ENCODE results near the gene TRIP6. TPM values are rescaled to one million over a fixed set of nuclear protein-coding genes. Genes with fewer than 3 reads are reported as not detected.

The TRIP6 gene
- total RNA-seq, 1 experiment from 2014 or later = 3.2 TPM

DNA sequence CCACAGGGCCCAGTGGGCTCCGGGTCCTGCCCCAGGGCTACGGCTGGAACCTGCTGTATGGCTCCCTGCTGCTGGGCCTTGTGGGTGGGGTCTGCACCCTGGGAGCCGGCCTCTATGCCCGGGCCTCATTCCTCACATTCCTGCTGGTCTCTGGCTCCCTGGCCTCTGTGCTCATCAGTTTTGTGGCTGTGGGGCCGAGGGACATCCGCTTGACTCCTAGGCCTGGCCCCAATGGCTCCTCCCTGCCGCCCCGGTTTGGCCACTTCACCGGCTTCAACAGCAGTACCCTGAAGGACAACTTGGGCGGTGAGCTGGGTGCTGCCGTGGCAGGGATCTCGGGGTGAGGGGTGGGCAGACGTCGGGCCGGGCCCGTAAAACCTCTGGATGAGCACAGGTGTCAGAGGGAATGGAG lies 10.3 kb upstream of the TRIP6 start:
- in situ Hi-C loops (cut with HindIII; ENCODE audit: low pct_unique_long_range_greater_than_20kb, low sequenced_read_pairs) = no loop called here
- DNase-seq (ENCODE audit: low read depth, low spot score) = no peak

DNA sequence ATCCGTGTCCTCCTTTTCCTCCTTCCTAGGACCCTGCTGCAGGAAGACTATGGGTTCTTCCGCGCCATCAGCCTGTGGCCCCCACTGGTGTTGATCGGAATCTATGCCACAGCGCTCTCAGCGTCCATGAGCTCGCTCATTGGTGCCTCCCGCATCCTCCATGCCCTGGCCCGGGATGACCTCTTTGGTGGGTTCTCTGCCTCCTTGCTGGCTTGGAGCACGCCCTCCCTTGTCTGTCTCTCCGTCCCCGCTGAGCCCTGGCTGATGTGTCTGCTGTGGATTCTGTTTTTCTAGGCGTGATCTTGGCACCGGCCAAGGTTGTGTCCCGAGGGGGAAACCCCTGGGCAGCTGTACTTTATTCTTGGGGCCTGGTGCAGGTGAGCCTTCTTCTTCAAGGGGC lies 7.3 kb upstream of the TRIP6 start:
- no peaks in the 10 kb centered on the region for H3K4me1 ChIP-seq (ENCODE audit: control insufficient read depth, insufficient read depth, low read length)
- intact Hi-C loops (cut with micrococcal nuclease; ENCODE audit: unreplicated experiment) = no loop called here
- no peak for TF ChIP-seq SIN3A (IDR thresholded peaks at IDR 0.05; ENCODE audit: borderline replicate concordance, insufficient read depth, low read depth, low read length)
- no peak for TF ChIP-seq POLR2AphosphoS5 (IDR thresholded peaks at IDR 0.05; ENCODE audit: low read depth, low read length)
- TF ChIP-seq, protein P1, sequence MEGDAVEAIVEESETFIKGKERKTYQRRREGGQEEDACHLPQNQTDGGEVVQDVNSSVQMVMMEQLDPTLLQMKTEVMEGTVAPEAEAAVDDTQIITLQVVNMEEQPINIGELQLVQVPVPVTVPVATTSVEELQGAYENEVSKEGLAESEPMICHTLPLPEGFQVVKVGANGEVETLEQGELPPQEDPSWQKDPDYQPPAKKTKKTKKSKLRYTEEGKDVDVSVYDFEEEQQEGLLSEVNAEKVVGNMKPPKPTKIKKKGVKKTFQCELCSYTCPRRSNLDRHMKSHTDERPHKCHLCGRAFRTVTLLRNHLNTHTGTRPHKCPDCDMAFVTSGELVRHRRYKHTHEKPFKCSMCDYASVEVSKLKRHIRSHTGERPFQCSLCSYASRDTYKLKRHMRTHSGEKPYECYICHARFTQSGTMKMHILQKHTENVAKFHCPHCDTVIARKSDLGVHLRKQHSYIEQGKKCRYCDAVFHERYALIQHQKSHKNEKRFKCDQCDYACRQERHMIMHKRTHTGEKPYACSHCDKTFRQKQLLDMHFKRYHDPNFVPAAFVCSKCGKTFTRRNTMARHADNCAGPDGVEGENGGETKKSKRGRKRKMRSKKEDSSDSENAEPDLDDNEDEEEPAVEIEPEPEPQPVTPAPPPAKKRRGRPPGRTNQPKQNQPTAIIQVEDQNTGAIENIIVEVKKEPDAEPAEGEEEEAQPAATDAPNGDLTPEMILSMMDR (IDR thresholded peaks at IDR 0.05) = no peak
- TF ChIP-seq, protein P2, sequence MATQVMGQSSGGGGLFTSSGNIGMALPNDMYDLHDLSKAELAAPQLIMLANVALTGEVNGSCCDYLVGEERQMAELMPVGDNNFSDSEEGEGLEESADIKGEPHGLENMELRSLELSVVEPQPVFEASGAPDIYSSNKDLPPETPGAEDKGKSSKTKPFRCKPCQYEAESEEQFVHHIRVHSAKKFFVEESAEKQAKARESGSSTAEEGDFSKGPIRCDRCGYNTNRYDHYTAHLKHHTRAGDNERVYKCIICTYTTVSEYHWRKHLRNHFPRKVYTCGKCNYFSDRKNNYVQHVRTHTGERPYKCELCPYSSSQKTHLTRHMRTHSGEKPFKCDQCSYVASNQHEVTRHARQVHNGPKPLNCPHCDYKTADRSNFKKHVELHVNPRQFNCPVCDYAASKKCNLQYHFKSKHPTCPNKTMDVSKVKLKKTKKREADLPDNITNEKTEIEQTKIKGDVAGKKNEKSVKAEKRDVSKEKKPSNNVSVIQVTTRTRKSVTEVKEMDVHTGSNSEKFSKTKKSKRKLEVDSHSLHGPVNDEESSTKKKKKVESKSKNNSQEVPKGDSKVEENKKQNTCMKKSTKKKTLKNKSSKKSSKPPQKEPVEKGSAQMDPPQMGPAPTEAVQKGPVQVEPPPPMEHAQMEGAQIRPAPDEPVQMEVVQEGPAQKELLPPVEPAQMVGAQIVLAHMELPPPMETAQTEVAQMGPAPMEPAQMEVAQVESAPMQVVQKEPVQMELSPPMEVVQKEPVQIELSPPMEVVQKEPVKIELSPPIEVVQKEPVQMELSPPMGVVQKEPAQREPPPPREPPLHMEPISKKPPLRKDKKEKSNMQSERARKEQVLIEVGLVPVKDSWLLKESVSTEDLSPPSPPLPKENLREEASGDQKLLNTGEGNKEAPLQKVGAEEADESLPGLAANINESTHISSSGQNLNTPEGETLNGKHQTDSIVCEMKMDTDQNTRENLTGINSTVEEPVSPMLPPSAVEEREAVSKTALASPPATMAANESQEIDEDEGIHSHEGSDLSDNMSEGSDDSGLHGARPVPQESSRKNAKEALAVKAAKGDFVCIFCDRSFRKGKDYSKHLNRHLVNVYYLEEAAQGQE (IDR thresholded peaks at IDR 0.05; ENCODE audit: insufficient read depth in 1 of 2, low read depth in 2 of 2, low read length in 1 of 2) = no peak
- TF ChIP-seq TCF7L2 (IDR thresholded peaks at IDR 0.05; ENCODE audit: low read depth, low read length) = no peak
- BruUV-seq (replicated peaks) = no TSS peak
- no peaks in the 10 kb centered on the region for H3K27me3 ChIP-seq (ENCODE audit: control insufficient read depth, insufficient read depth, low read length)
- H3K9me3 ChIP-seq (ENCODE audit: control insufficient read depth, insufficient read depth, low read depth, low read length) = no peaks in the 10 kb centered on the region
- DNase-seq (ENCODE audit: low read depth, low spot score) (no peak), ATAC-seq (peak; percentile 30; the same call in 1 of the 2 replicates)
- in situ Hi-C loops (cut with HindIII; ENCODE audit: low pct_unique_long_range_greater_than_20kb, low sequenced_read_pairs) = no loop called here
- CTCF ChIA-PET = interaction anchor here (0.6 kb wide), 1 partner anchor 168 kb away, joined by 6 read pairs; no protein-coding TSS in a partner anchor
- H3K4me3 ChIP-seq (ENCODE audit: low read depth in 2 of 2, low read length in 2 of 2) = no peak overlapping the region
- POLR2A ChIA-PET = interaction anchor here (0.7 kb wide), 1 partner anchor 15 kb away, joined by 3 read pairs; the partner anchor contains the start of gene SRRT
- no peaks in the 10 kb centered on the region for H3K36me3 ChIP-seq (ENCODE audit: control insufficient read depth, insufficient read depth, low read length)
- H3K27ac ChIP-seq (ENCODE audit: low read length) = no peak overlapping the region

More for the DNA sequence above, 10.3 kb upstream of the TRIP6 start:
- ChIA-PET POLR2A (no interaction called here), CTCF (no interaction called here)
- ATAC-seq = no peak
- no peak overlapping the region for H3K27ac ChIP-seq (ENCODE audit: low read length)
- no peak overlapping the region for H3K4me3 ChIP-seq (ENCODE audit: low read depth in 2 of 2, low read length in 2 of 2)
- no peaks in the 10 kb centered on the region for H3K9me3 ChIP-seq (ENCODE audit: control insufficient read depth, insufficient read depth, low read depth, low read length)
- H3K27me3 ChIP-seq (ENCODE audit: control insufficient read depth, insufficient read depth, low read length) = no peaks in the 10 kb centered on the region
- TF ChIP-seq, protein P2 (IDR thresholded peaks at IDR 0.05; ENCODE audit: insufficient read depth in 1 of 2, low read depth in 2 of 2, low read length in 1 of 2) = no peak
- TF ChIP-seq SIN3A (IDR thresholded peaks at IDR 0.05; ENCODE audit: borderline replicate concordance, insufficient read depth, low read depth, low read length) = no peak
- TF ChIP-seq, protein P1 (IDR thresholded peaks at IDR 0.05) = no peak
- TF ChIP-seq TCF7L2 (IDR thresholded peaks at IDR 0.05; ENCODE audit: low read depth, low read length) = no peak
- no peak for TF ChIP-seq POLR2AphosphoS5 (IDR thresholded peaks at IDR 0.05; ENCODE audit: low read depth, low read length)
- BruUV-seq (replicated peaks) = no TSS peak
- H3K36me3 ChIP-seq (ENCODE audit: control insufficient read depth, insufficient read depth, low read length) = no peaks in the 10 kb centered on the region
- intact Hi-C loops (cut with micrococcal nuclease; ENCODE audit: unreplicated experiment) = no loop called here
- no peaks in the 10 kb centered on the region; the same call in 1 of the 2 replicates for H3K4me1 ChIP-seq (ENCODE audit: control insufficient read depth, insufficient read depth, low read length)

All from Panc1 (cell line).